BLaER1 (cell line): ENCODE measurements around the gene CHPT1.

ENCODE experiments used
- H3K27ac ChIP-seq: shearing (Covaris generic); formaldehyde crosslinking; 2 replicates; pipeline ENCODE4 v1.8.1; 2022
- H3K27me3 ChIP-seq: shearing (Covaris generic); formaldehyde crosslinking; 2 replicates; pipeline ENCODE4 v1.8.1; 2022
- H3K36me3 ChIP-seq: shearing (Covaris generic); formaldehyde crosslinking; 2 replicates; pipeline ENCODE4 v1.8.1; 2022
- H3K4me1 ChIP-seq: shearing (Covaris generic); formaldehyde crosslinking; 2 replicates; pipeline ENCODE4 v1.8.1; 2022
- H3K4me2 ChIP-seq: shearing (Covaris generic); formaldehyde crosslinking; 2 replicates; pipeline ENCODE4 v1.8.1; 2022
- H3K4me3 ChIP-seq: shearing (Covaris generic); formaldehyde crosslinking; 2 replicates; pipeline ENCODE4 v1.8.1; 2022
- H3K9ac ChIP-seq: shearing (Covaris generic); formaldehyde crosslinking; 2 replicates; pipeline ENCODE4 v1.8.1; 2022
- H3K9me3 ChIP-seq: shearing (Covaris generic); formaldehyde crosslinking; 2 replicates; pipeline ENCODE4 v1.8.1; 2022
- H4K20me1 ChIP-seq: shearing (Covaris generic); formaldehyde crosslinking; 2 replicates; pipeline ENCODE4 v1.8.1; 2022
- Cebpa-rat ChIP-seq: shearing (Covaris generic); IDR thresholded peaks from 2 replicates; pipeline ENCODE4 v1.8.1; 2022

The CHPT1 gene

DNA sequence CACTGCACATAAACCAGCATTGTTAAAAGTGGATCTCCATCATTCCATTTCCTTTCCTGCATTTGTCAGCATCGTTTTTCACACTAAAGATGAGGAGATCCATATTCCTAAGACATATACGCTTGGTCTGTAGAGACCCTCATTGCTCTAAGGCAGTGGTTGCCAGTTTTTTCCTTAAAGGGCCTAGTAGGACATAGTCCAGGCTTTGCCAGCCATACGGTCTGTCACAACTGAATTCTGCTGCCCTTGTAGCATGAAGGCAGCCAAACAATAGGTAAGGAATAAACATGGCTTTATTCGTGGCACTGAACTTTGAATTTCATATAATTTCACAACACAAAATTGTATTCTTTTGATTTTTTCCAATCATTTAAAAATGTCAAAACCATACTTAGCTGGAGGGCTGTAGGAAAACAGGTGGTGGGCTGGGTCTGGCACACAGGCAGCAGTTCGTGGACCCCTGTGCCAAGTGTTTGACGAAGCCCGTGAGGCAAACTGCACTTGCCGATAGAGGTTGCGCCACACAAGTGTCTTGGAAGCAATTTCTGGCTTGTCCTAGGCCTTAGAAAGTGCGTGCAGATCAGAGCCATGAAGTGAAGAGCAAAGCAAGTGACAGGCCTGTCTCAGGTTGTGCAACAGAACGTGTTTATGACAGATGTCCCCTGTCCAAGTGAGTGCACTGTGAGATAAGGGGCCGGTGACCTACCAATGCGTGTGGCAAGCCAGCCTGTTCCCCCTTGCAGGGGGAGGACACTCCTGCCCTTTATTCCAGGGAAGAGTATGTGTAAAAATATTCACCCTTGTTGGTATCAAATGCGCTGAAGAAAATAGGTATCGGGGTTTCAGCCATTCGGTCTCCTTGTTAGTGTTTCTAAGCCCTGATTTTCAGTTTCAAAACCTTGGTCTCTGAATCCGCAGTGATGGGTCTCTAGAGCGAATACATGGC is 916 bp upstream of the CHPT1 start:
- peak overlapping the region; percentile 80 for H3K9ac ChIP-seq
- H3K4me2 ChIP-seq: peak overlapping the region; percentile 85
- no peaks in the 10 kb centered on the region for H3K36me3 ChIP-seq
- H3K9me3 ChIP-seq: no peaks in the 10 kb centered on the region; the same call in 1 of the 2 replicates
- no peaks in the 10 kb centered on the region for H3K27me3 ChIP-seq
- peak; percentile 70 for TF ChIP-seq Cebpa-rat
- peaks cover 38% of the 10 kb centered on the region for H3K4me1 ChIP-seq
- peak overlapping the region; percentile 95 for H3K4me3 ChIP-seq
- H4K20me1 ChIP-seq: peaks cover 12% of the 10 kb centered on the region; the same call in 1 of the 2 replicates
- H3K27ac ChIP-seq: peak overlapping the region; percentile 73

DNA sequence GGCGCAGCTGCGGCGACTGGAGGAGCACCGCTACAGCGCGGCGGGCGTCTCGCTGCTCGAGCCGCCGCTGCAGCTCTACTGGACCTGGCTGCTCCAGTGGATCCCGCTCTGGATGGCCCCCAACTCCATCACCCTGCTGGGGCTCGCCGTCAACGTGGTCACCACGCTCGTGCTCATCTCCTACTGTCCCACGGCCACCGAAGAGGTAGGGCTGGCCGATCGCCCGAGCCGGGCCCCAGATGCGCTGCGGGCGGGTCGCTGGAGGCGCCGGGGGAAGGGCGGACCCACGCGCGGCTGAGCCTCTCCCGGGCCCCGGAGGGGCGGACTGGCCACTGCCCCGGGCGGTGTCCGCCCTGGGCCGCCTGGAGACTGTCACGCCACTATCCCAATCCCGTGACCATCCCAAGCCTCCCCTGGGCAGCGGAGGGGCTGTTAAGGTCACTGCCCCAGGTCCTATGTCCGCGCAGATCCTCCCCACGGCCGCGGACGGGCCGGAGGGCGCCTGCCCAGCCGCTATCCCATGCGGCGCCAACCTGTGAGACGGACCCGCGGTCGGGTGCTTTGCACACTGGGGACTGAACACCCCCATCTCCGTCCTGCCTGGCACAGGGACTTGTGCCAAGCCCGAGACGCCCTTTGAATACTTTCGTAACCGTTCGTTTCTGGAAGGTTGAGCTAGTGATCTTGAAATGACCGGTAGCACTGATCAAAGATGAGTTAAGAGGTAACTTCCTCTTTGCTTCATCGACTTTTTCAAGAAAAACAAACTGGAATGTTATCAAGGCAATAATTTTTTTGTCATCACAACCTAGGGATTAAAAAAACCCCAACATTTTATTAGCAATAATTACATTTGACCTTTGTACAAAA is 725 bp downstream of the CHPT1 start:
- H3K27ac ChIP-seq: peak overlapping the region; percentile 87
- H3K27me3 ChIP-seq: no peaks in the 10 kb centered on the region
- H3K9me3 ChIP-seq: no peaks in the 10 kb centered on the region; the same call in 1 of the 2 replicates
- H3K4me1 ChIP-seq: peaks cover 43% of the 10 kb centered on the region
- H3K36me3 ChIP-seq: no peaks in the 10 kb centered on the region
- peak overlapping the region; percentile 90 for H3K4me2 ChIP-seq
- peak overlapping the region; percentile 90 for H3K9ac ChIP-seq
- peak overlapping the region; percentile 95 for H3K4me3 ChIP-seq
- TF ChIP-seq Cebpa-rat: no peak
- H4K20me1 ChIP-seq: peaks cover 24% of the 10 kb centered on the region; the same call in 1 of the 2 replicates

DNA sequence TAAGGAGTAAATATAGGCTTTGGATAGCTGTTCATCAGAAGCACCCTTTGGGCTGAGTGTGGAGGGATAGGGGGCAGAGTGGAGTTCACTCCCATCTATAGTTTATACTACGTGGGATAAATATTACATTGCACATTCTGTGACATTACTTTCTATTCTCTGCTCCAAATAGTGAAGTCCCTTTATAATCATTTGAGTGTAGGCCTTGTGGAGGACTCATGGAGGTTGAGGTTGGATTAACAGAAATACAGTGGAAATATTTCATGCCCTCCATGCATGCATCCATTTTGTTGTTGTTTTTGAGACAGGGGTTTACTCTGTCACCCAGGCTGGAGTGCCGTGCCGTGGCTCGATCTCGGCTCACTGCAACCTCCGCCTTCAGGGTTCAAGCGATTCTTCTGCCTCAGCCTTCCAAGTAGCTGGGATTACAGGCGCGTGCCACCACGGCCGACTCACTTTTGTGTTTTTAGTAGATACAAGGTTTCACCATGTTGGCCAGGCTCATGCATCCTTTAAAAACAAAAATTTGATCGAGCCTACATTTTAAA is 1.4 kb downstream of the CHPT1 start:
- Histone ChIP-seq H3K4me3 (peak overlapping the region; percentile 95), H3K4me2 (peak overlapping the region; percentile 90), H3K36me3 (no peaks in the 10 kb centered on the region), H3K27ac (no peak overlapping the region), H4K20me1 (peaks cover 31% of the 10 kb centered on the region; the same call in 1 of the 2 replicates), H3K4me1 (peaks cover 48% of the 10 kb centered on the region), H3K27me3 (no peaks in the 10 kb centered on the region), H3K9me3 (no peaks in the 10 kb centered on the region; the same call in 1 of the 2 replicates), H3K9ac (no peak overlapping the region; the same call in 1 of the 2 replicates)
- no peak for TF ChIP-seq Cebpa-rat

DNA sequence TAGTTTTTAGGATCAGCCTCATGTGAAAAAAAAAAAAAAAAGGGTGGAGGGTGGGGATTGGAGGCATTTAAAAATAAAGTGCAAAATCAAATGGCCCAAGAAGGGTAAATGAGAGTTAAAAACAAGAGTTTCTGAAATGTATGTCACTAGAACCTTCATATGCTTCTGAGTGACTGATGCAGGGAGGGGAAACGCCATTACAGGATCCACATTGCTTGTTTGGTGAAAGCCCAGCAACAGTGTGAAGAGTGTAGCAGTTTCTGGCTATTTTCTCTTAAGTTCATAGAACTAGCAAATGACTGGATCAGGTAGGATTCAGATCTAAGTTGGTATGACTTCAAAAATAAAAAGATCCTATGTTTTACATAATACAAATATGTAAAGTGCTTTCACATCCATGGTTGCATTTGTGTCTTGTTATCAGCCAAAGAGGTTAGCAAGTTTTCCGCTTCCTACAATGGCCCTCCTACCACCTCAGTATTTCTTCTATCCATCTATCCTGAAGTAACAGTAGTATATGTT is 2.9 kb downstream of the CHPT1 start:
- Histone ChIP-seq H3K36me3 (no peaks in the 10 kb centered on the region), H3K27me3 (no peaks in the 10 kb centered on the region), H3K27ac (no peak overlapping the region), H3K9ac (no peak overlapping the region), H4K20me1 (peaks cover 31% of the 10 kb centered on the region; the same call in 1 of the 2 replicates), H3K4me3 (no peak overlapping the region), H3K9me3 (no peaks in the 10 kb centered on the region), H3K4me1 (peaks cover 48% of the 10 kb centered on the region), H3K4me2 (no peak overlapping the region)
- no peak for TF ChIP-seq Cebpa-rat

DNA sequence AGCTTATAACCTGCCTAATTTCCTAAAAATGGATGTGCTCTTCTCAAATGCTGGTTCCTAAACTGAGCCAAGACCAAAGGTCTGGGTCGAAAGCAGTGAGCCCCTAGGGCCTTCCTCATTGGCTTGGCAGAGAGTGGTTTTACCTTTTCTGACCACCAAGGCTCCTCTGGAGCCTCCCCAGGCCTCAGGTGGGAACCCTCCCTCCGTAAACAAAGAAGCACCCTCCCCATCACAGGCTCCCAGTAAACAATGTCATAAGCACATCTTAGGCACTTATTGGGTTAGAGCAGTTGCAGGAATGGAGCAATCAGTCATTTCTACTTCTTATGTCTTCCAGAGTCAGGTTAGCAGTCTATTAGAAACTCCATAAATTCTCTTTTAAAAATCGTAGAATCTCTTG is 6.0 kb downstream of the CHPT1 start:
- Histone ChIP-seq H3K4me2 (peak overlapping the region; percentile 29), H3K9ac (no peak overlapping the region)

DNA sequence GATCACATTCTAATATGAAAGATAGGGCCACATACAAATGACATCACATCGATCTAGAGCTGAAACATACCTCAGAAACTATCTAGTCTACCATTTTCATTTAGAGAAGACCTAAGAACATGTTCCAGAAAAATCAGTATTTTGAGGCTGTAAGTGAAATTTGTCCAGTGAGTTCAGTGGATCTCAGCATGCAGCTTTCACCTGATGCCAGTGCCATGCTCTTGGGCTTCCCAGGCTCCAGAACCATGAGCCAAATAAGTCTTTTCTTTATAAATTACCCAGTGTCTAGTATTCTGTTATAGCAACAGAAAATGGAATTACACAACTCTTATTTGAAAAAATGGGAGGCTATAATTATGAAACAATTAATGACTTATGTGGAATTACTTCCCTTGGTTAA is 9.0 kb downstream of the CHPT1 start:
- no peak overlapping the region for H3K27ac ChIP-seq
- H3K36me3 ChIP-seq: no peaks in the 10 kb centered on the region
- no peak overlapping the region for H3K4me2 ChIP-seq
- no peak overlapping the region for H3K4me3 ChIP-seq
- H3K9me3 ChIP-seq: no peaks in the 10 kb centered on the region
- TF ChIP-seq Cebpa-rat: no peak
- H3K4me1 ChIP-seq: peaks cover 20% of the 10 kb centered on the region
- no peak overlapping the region for H3K9ac ChIP-seq
- peaks cover 20% of the 10 kb centered on the region; the same call in 1 of the 2 replicates for H4K20me1 ChIP-seq
- H3K27me3 ChIP-seq: no peaks in the 10 kb centered on the region

More for the DNA sequence above, 6.0 kb downstream of the CHPT1 start:
- Histone ChIP-seq H3K36me3 (no peaks in the 10 kb centered on the region), H3K27me3 (no peaks in the 10 kb centered on the region), H3K9me3 (no peaks in the 10 kb centered on the region), H4K20me1 (peaks cover 31% of the 10 kb centered on the region; the same call in 1 of the 2 replicates), H3K4me1 (peaks cover 35% of the 10 kb centered on the region), H3K27ac (no peak overlapping the region), H3K4me3 (no peak overlapping the region)
- no peak for TF ChIP-seq Cebpa-rat

DNA sequence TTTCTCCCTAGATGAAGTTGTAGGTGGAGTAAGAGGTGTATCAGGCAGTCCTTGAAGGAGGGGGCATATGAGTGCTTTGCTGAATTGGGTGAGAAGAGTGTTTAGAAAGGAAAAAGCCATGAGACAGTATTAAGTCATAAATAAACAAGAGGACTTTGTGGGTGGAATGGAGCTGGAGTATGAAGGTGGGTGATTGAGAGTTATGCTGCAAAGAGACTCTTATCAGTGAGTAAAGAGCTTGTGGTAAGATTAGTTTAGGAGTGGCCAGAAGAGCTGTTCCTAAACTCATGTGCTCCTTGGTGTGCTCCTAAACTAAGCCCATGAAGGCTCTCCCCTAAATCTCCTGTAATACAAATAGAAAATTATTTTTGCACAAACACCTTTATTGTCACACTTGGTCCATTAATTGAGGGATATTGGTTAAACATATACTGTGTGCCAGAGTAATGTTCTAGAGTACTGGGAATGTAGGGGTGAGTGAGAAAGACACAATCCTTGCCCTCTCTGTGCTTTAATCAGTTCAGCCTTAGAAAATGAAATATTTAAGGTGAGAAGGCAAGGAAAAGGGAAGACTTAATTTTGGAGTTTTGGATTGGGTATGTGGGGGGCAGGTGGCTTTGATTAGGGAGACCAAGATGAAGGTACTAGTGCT is 9.8 kb downstream of the CHPT1 start:
- H3K9ac ChIP-seq: no peak overlapping the region
- peaks cover 13% of the 10 kb centered on the region; the same call in 1 of the 2 replicates for H4K20me1 ChIP-seq
- H3K27me3 ChIP-seq: no peaks in the 10 kb centered on the region

DNA sequence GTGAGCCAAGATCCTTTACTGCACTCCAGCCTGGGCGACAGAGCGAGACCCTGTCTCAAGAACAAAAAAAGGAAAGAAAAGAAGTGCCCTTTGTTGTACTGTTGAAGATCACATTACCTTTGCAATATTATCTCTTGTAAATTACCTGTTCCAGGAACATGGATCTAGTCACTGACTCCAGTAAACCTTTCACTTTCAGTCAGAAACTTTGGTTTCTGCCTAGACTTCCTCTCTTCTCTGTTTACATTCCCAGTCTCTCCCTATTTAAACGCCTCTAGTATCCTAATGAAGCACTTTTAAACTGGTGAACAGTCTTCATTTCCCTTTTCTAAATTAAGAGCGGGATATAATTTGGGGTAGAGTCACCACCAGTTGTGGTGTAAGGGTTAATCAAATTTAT is 12.8 kb downstream of the CHPT1 start:
- Histone ChIP-seq H3K4me2 (no peak overlapping the region), H3K27ac (no peak overlapping the region), H3K9me3 (no peaks in the 10 kb centered on the region), H3K4me1 (peaks cover 15% of the 10 kb centered on the region; the same call in 1 of the 2 replicates), H3K4me3 (no peak overlapping the region), H3K27me3 (no peaks in the 10 kb centered on the region), H4K20me1 (peaks cover 10% of the 10 kb centered on the region; the same call in 1 of the 2 replicates), H3K9ac (no peak overlapping the region), H3K36me3 (0 out of 2 replicates have a peak, but pooled peaks cover 1% of the 10 kb centered on the region)
- no peak for TF ChIP-seq Cebpa-rat

More for the DNA sequence above, 9.8 kb downstream of the CHPT1 start:
- no peak overlapping the region for H3K4me2 ChIP-seq
- no peak overlapping the region for H3K27ac ChIP-seq
- no peak overlapping the region for H3K4me3 ChIP-seq
- no peaks in the 10 kb centered on the region for H3K36me3 ChIP-seq
- peaks cover 20% of the 10 kb centered on the region for H3K4me1 ChIP-seq
- H3K9me3 ChIP-seq: no peaks in the 10 kb centered on the region
- TF ChIP-seq Cebpa-rat: no peak
